Activated CD4-positive, alpha-beta memory T cell treated with anti-CD3 and anti-CD28 coated beads, Interleukin-2, amount 10 ng/mL, durations not matched to agents 7 days and 5 days (primary cell): ENCODE data around the gene MLX. TPM values are rescaled to one million over a fixed set of nuclear protein-coding genes. Genes with fewer than 3 reads are reported as not detected.

Experiments used
- CTCF ChIA-PET: fragments of 350-600 bp; sonication (Branson Sonifier 250); formaldehyde crosslinking; loops from one replicate; lab custom pipeline; 2021; ENCODE audit warnings: antibody characterized with exemption, inconsistent platforms; lab: Charles Lee
- POLR2A ChIA-PET: fragments of 350-600 bp; sonication (Branson Sonifier 250); formaldehyde crosslinking; loops from one replicate; lab custom pipeline; 2021; ENCODE audit warnings: antibody characterized with exemption; lab: Charles Lee
- DNase-seq: peaks from one replicate; pipeline ENCODE4 v3.0.0-alpha.2; 2020
- H3K27ac Mint-ChIP-seq: one replicate; pipeline ENCODE4 v1.8.0; 2021; ENCODE audit warnings: mild to moderate bottlenecking, mixed read lengths
- H3K27me3 Mint-ChIP-seq: one replicate; pipeline ENCODE4 v1.8.0; 2021; ENCODE audit warnings: mixed read lengths
- H3K36me3 Mint-ChIP-seq: one replicate; pipeline ENCODE4 v1.8.0; 2021; ENCODE audit warnings: low read depth, mixed read lengths
- H3K4me1 Mint-ChIP-seq: one replicate; pipeline ENCODE4 v1.8.0; 2021; ENCODE audit warnings: mixed read lengths
- H3K4me3 Mint-ChIP-seq: one replicate; pipeline ENCODE4 v1.8.0; 2021; ENCODE audit warnings: mild to moderate bottlenecking, mixed read lengths
- H3K9me3 Mint-ChIP-seq: one replicate; pipeline ENCODE4 v1.8.0; 2021; ENCODE audit warnings: mixed read lengths
- total RNA-seq, 2 experiments: library from RNA; stranded (reverse); gene quantifications; one replicate each; pipeline ENCODE4 v1.2.3, GENCODE V29; 2021

MLX gene
- total RNA-seq, 2 experiments from 2014 or later, result 52.2 to 53.8 TPM

DNA sequence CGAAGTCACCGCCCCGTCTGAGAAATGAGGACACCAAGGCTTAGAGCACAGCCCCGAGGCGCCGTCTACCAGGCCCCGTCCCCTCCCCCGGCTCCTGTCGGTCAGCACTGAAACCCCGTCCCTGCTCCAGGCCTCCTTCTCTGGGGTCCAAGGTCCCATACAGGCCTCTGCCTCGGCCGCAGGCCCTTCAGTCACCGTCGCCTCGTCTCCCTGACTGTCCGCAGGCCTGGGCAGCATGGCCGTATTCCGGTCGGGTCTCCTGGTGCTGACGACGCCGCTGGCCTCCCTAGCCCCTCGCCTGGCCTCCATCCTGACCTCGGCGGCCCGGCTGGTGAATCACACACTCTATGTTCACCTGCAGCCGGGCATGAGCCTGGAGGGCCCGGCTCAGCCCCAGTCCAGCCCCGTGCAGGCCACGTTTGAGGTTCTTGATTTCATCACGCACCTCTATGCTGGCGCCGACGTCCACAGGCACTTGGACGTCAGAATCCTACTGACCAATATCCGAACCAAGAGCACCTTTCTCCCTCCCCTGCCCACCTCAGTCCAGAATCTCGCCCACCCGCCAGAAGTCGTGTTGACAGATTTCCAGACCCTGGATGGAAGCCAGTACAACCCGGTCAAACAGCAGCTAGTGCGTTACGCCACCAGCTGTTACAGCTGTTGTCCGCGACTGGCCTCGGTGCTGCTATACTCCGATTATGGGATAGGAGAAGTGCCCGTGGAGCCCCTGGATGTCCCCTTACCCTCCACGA lies 4.3 kb upstream of the MLX start:
- ChIA-PET POLR2A (interaction anchor here (1.0 to 7.7 kb wide), 4 partner anchors 8 to 46 kb away, joined by 3 to 109 read pairs (median 4); partner anchors contain the start of genes NAGLU, PSMC3IP, RETREG3 and TUBG1), CTCF (interaction anchor here (0.6 to 2.7 kb wide), 2 partner anchors 16 to 657 kb away, joined by 4 to 11 read pairs; partner anchors contain the start of gene PSMC3IP)
- Mint-ChIP-seq H3K4me3 (peak overlapping the region; percentile 96), H3K27ac (peak overlapping the region; percentile 96), H3K27me3 (no peaks in the 10 kb centered on the region), H3K4me1 (peaks cover 44% of the 10 kb centered on the region), H3K9me3 (no peaks in the 10 kb centered on the region), H3K36me3 (peaks cover 33% of the 10 kb centered on the region)
- no peak for DNase-seq

DNA sequence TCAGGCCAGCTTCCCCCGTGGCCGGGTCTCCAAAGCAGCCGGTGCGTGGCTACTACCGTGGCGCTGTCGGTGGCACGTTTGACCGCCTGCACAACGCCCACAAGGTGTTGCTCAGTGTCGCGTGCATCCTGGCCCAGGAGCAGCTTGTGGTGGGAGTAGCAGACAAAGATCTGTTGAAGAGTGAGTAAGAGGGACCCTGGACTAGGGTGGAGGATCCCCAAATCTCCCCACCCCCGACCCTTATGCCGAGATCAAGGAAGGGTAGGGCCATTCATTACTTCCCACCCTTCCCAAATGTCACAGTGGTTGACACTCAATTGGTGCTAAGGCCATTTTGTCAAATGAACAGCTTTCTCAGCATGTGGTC lies 3.8 kb upstream of the MLX start:
- Mint-ChIP-seq H3K4me1 (peaks cover 49% of the 10 kb centered on the region), H3K9me3 (no peaks in the 10 kb centered on the region), H3K36me3 (peaks cover 37% of the 10 kb centered on the region), H3K4me3 (peak overlapping the region; percentile 96), H3K27me3 (no peaks in the 10 kb centered on the region), H3K27ac (peak overlapping the region; percentile 47)
- POLR2A ChIA-PET, result interaction anchor here (1.0 to 7.7 kb wide), 3 partner anchors 8 to 27 kb away, joined by 3 to 109 read pairs (median 3); partner anchors contain the start of genes NAGLU and PSMC3IP
- CTCF ChIA-PET, result interaction anchor here (0.6 to 2.7 kb wide), 2 partner anchors 15 to 657 kb away, joined by 4 to 11 read pairs; partner anchors contain the start of gene PSMC3IP
- no peak for DNase-seq

DNA sequence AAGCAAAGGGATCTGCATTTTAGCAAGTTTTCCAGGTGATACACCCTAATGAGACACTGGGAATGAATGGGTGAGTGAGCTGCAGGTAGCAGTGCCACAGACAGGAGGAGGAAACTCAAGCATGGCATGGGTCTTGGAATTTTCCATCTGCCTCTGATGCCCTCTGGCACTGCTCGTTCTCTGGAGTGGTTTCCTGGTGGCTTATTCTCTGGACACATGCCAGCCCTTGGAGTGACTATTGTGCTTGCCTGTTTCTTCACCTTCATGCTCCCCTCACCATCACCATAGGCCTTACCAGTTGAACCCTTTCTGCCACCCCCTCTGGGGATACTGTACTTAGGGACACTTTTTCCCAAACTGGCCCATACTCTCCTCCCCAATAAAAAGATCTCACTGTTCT lies 3.4 kb upstream of the MLX start:
- Mint-ChIP-seq H3K27me3 (no peaks in the 10 kb centered on the region), H3K36me3 (peaks cover 37% of the 10 kb centered on the region), H3K4me3 (peak overlapping the region; percentile 96), H3K27ac (peak overlapping the region; percentile 50), H3K4me1 (peaks cover 51% of the 10 kb centered on the region), H3K9me3 (no peaks in the 10 kb centered on the region)
- ChIA-PET POLR2A (interaction anchor here (1.0 to 7.7 kb wide), 2 partner anchors 9 to 14 kb away, joined by 3 to 109 read pairs; partner anchors contain the start of gene PSMC3IP), CTCF (interaction anchor here (0.6 to 2.7 kb wide), 2 partner anchors 15 to 656 kb away, joined by 4 to 11 read pairs; partner anchors contain the start of gene PSMC3IP)
- DNase-seq, result no peak

DNA sequence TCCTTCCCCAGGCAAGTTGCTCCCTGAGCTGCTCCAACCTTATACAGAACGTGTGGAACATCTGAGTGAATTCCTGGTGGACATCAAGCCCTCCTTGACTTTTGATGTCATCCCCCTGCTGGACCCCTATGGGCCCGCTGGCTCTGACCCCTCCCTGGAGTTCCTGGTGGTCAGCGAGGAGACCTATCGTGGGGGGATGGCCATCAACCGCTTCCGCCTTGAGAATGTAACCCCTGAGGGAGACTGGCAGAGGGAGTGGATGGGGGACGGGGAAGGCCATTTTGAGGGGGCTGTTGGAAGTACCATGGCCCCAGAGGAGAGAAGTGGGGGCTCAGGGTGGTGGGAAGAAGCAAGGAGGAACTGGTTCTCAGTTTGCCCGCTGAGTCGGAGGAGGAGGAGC lies 3.0 kb upstream of the MLX start:
- no peaks in the 10 kb centered on the region for H3K9me3 Mint-ChIP-seq
- ChIA-PET CTCF (interaction anchor here (2.7 kb wide), 1 partner anchor 14 kb away, joined by 11 read pairs; the partner anchor contains the start of gene PSMC3IP), POLR2A (interaction anchor here (1.5 to 7.7 kb wide), 2 partner anchors 9 to 14 kb away, joined by 7 to 109 read pairs; partner anchors contain the start of gene PSMC3IP)
- H3K36me3 Mint-ChIP-seq, result peaks cover 39% of the 10 kb centered on the region
- peak overlapping the region; percentile 96 for H3K4me3 Mint-ChIP-seq
- no peak for DNase-seq
- H3K27me3 Mint-ChIP-seq, result no peaks in the 10 kb centered on the region
- H3K4me1 Mint-ChIP-seq, result peaks cover 55% of the 10 kb centered on the region
- peak overlapping the region; percentile 50 for H3K27ac Mint-ChIP-seq

DNA sequence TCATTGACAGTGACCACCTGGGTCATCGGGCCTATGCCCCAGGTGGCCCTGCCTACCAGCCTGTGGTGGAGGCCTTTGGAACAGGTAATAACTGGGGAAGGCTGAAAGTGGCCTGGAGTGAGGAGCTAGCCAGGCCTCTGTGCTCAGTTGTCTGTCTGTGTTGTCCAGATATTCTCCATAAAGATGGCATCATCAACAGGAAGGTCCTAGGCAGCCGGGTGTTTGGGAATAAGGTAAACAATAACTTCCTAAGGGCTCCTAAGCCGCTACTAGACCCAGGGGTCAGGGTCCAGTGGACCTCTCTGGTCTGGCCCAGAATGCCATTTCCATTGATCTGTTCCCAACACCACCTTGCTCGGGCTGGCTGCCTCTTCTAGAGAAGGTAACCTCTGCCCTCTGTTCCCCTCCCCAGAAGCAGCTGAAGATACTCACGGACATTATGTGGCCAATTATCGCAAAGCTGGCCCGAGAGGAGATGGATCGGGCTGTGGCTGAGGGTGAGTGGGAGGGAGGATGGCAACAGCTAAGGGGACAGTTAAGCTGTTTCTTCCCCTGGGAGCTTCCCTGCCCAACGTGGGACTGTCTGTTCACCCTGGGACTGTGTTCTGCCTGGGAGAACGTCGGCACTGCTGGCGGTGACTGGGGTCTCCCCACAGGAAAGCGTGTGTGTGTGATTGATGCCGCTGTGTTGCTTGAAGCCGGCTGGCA lies 1.9 kb upstream of the MLX start:
- H3K27ac Mint-ChIP-seq, result no peak overlapping the region
- CTCF ChIA-PET, result interaction anchor here (0.5 to 2.7 kb wide), 2 partner anchors 13 to 254 kb away, joined by 3 to 11 read pairs; partner anchors contain the start of gene PSMC3IP
- no peak for DNase-seq
- no peaks in the 10 kb centered on the region for H3K27me3 Mint-ChIP-seq
- H3K36me3 Mint-ChIP-seq, result peaks cover 50% of the 10 kb centered on the region
- H3K4me3 Mint-ChIP-seq, result no peak overlapping the region
- H3K9me3 Mint-ChIP-seq, result no peaks in the 10 kb centered on the region
- H3K4me1 Mint-ChIP-seq, result peaks cover 63% of the 10 kb centered on the region
- POLR2A ChIA-PET, result interaction anchor here (1.4 to 7.7 kb wide), 5 partner anchors 11 to 433 kb away, joined by 4 to 109 read pairs (median 5); partner anchors contain the start of genes NAGLU, PSMC3IP and VPS25

DNA sequence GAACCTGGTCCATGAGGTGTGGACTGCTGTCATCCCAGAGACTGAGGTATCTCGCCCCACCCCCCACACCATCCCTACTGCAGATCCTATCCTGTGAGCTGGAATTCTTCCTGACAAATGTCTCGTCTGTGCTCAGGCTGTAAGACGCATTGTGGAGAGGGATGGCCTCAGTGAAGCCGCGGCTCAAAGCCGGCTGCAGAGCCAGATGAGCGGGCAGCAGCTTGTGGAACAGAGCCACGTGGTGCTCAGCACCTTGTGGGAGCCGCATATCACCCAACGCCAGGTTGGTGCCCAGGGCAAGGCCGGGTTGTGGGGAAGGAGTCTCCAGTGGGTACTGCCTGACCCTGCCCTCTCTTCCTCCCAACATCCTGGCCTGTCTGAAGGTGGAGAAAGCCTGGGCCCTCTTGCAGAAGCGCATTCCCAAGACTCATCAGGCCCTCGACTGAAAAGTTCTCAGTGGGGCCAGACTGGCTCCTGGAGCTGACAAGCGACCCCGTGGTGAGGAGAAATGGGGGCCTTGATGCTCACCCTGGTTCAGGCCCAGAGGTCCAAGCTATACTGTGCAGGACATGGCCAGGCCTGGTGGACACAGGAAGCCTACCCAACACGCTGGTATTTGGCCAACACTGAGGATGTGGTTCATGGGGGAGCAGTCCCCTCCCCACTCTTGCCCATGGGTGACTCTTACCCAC lies 1.2 kb upstream of the MLX start:
- peaks cover 61% of the 10 kb centered on the region for H3K4me1 Mint-ChIP-seq
- peaks cover 55% of the 10 kb centered on the region for H3K36me3 Mint-ChIP-seq
- ChIA-PET CTCF (interaction anchor here (0.8 to 3.8 kb wide), 2 partner anchors 12 to 48 kb away, joined by 3 to 37 read pairs; partner anchors contain the start of gene PSMC3IP), POLR2A (interaction anchor here (1.4 to 7.7 kb wide), 6 partner anchors 11 to 432 kb away, joined by 4 to 109 read pairs (median 6); partner anchors contain the start of genes NAGLU, PSMC3IP and VPS25)
- no peak overlapping the region for H3K4me3 Mint-ChIP-seq
- H3K9me3 Mint-ChIP-seq, result no peaks in the 10 kb centered on the region
- no peaks in the 10 kb centered on the region for H3K27me3 Mint-ChIP-seq
- no peak for DNase-seq
- peak overlapping the region; percentile 93 for H3K27ac Mint-ChIP-seq

DNA sequence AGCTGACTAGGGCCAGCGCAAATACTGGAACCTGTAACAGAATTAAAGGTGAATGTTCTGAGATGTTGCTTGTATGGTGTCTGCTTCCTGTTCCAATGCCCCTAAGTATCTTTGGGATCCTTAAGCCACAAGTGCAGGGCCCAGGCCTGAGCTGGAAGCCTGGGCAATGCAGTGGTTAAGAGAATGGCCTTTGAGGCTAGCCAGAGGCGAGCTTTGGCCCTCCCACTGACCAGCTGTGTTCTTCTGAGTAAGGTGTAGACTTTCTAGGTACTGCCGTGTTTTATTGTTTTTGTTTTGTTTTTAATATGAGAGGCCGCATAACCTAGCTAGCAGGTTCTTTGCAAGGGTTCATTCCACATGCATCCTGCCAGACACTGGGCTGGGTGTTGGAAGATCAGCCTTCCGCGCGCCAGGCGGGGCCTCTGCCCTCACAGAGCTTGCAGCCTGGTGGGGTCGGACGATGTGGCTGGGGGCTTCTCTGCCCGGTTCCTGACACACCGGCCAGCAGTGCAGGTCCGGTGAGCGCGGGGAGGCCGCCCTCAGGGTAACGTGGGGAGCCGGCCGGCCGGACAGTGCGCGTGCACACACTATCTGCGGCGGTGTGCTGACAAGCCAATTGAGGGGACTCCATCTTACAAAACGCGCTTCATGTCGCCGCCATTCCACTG lies 551 bp upstream of the MLX start:
- Mint-ChIP-seq H3K27ac (peak overlapping the region; percentile 93), H3K27me3 (no peaks in the 10 kb centered on the region), H3K4me1 (peaks cover 62% of the 10 kb centered on the region), H3K9me3 (no peaks in the 10 kb centered on the region), H3K36me3 (peaks cover 61% of the 10 kb centered on the region), H3K4me3 (peak overlapping the region; percentile 92)
- no peak for DNase-seq
- ChIA-PET CTCF (interaction anchor here (0.8 to 3.8 kb wide), 4 partner anchors 11 to 264 kb away, joined by 3 to 37 read pairs (median 6); partner anchors contain the start of gene PSMC3IP), POLR2A (interaction anchor here (1.2 to 7.7 kb wide), 10 partner anchors 11 to 432 kb away, joined by 3 to 109 read pairs (median 6); partner anchors contain the start of genes BECN1, NAGLU, PSMC3IP and RETREG3)

DNA sequence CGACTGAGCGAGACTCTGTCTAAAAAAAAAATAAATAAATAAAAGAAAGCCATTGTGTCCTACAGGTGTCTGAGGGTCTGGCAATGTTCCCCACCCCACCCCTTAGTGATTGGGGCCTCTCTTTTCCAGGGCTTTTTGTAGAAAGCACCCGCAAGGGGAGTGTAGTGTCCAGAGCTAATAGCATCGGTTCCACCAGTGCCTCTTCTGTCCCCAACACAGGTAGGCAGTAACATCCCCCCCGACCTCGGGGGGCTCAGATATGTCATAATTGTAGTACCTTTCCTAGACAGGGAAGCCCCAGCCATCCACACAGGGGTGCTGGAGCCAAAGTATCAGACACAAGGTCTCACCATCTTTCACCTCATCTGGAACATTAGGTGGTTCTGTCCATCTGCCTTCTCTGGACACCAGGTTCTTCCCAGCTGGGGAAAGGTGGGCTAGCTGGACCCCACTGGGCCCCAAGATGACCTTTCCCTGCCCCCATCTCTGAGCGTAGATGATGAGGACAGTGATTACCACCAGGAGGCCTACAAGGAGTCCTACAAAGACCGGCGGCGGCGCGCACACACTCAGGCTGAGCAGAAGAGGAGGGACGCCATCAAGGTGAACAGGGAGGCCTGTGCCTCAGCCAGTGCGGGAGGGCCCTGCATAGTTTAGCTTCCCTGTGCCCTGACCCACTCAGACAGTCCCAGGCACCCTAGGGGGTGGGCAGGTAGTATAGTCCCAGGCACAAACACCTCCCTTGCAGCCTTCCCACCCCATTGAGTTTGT lies 1.6 kb downstream of the MLX start:
- no peaks in the 10 kb centered on the region for H3K27me3 Mint-ChIP-seq
- no peak for DNase-seq
- H3K36me3 Mint-ChIP-seq, result peaks cover 70% of the 10 kb centered on the region
- H3K9me3 Mint-ChIP-seq, result no peaks in the 10 kb centered on the region
- peaks cover 56% of the 10 kb centered on the region for H3K4me1 Mint-ChIP-seq
- peak overlapping the region; percentile 58 for H3K27ac Mint-ChIP-seq
- CTCF ChIA-PET, result interaction anchor here (3.8 kb wide), 1 partner anchor 9 kb away, joined by 37 read pairs; the partner anchor contains the start of gene PSMC3IP
- POLR2A ChIA-PET, result interaction anchor here (1.2 to 7.7 kb wide), 3 partner anchors 9 to 32 kb away, joined by 8 to 109 read pairs (median 23); partner anchors contain the start of genes NAGLU and PSMC3IP
- H3K4me3 Mint-ChIP-seq, result peak overlapping the region; percentile 92

DNA sequence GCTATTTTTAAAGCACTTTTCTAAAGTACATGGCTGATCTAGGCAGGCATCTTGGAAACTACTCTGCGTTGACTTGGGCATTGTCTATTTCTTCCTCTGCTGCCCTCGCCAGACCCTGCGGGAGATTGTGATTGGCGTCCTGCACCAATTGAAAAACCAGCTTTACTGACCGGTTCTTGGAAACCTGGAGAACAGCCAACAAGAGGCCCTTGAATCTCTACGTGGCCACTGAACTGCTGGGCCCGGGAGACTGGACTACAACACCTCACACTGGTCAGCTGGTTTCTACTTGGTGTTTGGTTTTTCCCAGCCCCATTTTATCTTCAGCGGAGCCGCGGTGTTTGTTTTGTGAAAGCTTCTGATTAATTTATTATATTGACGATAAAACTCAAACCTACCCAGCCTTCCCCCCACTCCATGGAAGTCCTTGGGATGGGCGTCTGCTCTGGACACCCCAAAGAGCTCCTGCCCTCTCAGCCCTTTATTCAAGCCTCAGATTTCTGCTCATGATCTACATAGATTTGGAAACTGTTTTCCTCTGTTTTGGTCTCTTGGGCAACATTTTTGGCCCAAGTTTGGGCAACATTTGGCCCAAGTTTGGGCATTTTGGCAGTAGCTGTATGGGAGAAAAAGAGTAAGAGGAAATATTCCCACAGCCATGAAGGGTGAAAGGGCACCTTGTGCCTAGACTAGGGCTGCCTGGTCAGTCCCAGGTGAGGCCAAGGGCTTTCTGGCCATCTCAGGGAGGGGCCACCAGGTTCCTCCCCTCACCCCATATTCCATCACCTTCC lies 4.7 kb downstream of the MLX start:
- Mint-ChIP-seq H3K4me3 (no peak overlapping the region), H3K27me3 (no peaks in the 10 kb centered on the region), H3K27ac (no peak overlapping the region), H3K9me3 (no peaks in the 10 kb centered on the region), H3K36me3 (peaks cover 75% of the 10 kb centered on the region), H3K4me1 (peaks cover 65% of the 10 kb centered on the region)
- POLR2A ChIA-PET, result interaction anchor here (0.6 kb wide), 1 partner anchor 380 kb away, joined by 3 read pairs; no protein-coding TSS in a partner anchor
- CTCF ChIA-PET, result interaction anchor here (1.7 kb wide), 1 partner anchor 36 kb away, joined by 6 read pairs; the partner anchor contains the start of gene NAGLU
- no peak for DNase-seq

DNA sequence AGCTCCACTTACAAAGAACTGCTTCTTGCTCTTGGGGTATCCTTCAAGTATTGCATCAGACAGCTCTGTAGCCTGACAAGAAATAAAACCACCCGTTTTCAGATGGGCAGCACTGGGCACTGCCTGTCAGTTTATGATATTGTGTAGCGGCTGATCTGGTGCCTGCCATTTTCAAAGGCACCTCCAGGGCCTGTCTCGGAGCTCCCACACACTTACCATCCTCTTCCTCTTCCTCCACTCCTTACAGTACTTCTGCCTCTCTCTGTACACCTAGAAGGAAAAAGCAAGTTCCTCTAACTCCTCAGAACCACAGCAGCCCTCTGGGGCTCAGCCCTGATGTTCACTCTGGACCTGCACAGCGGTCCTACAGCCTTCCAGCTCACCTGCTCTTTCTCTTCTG lies 6.2 kb downstream of the MLX start:
- no peaks in the 10 kb centered on the region for H3K9me3 Mint-ChIP-seq
- POLR2A ChIA-PET, result interaction anchor here (0.6 to 9.9 kb wide), 3 partner anchors 7 to 200 kb away, joined by 3 to 109 read pairs (median 5); partner anchors contain the start of genes COASY, MLX and VPS25
- DNase-seq, result no peak
- H3K4me1 Mint-ChIP-seq, result peaks cover 64% of the 10 kb centered on the region
- CTCF ChIA-PET, result interaction anchor here (0.9 to 1.7 kb wide), 2 partner anchors 37 to 526 kb away, joined by 5 to 6 read pairs; partner anchors contain the start of gene NAGLU
- no peak overlapping the region for H3K4me3 Mint-ChIP-seq
- H3K27ac Mint-ChIP-seq, result peak overlapping the region; percentile 29
- no peaks in the 10 kb centered on the region for H3K27me3 Mint-ChIP-seq
- H3K36me3 Mint-ChIP-seq, result peaks cover 70% of the 10 kb centered on the region
